ELF-1 (cell line): ENCODE data around the gene ELL.

Source experiments
- DNase-seq: peaks from one replicate; pipeline ENCODE4 v3.0.0-alpha.2; 2016; ENCODE audit warnings: low read depth, low spot score

Gene ELL

GRCh38 chr19:18506101-18506930 is 15.6 kb downstream of the ELL start:
- no peak for DNase-seq

- DNase-seq: no peak
These were observed 16.8 kb downstream of the ELL start for GRCh38 chr19:18504886-18505610.

- DNase-seq: no peak
These were observed 17.6 kb downstream of the ELL start for GRCh38 chr19:18503971-18504885.

DNA sequence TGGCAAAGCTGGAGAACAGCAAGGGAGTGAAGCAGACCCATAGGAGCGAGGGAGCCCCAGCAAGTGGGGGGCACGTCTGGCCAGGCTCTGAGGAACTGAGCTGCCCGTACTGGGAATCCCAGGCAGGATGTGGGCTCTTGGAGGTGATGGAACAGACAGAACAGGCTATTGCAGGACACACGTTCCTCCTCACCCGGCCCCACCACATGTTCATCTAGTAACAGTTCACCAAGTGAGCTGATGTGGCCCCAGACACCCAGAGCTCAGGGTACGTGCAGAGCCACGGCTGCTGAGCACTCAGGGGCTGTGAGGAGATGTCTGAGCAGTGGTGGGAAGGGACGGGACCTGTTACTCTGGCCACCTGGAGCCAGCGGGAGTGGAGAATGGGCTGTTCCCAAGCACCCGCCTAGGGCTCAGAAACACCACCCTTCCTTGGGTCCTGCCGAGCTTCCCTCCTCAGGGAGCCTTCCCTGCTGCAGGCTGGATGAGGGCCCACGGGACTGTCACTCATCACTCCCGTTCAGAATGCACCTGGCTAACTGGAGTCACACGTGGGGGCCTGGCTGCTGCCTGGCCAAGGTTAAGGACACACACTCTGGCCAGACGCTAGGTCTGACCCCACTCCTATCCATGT is 18.4 kb downstream of the ELL start:
- no peak for DNase-seq

- DNase-seq: no peak
These were observed 19.1 kb downstream of the ELL start for GRCh38 chr19:18502638-18503294.

- no peak for DNase-seq
These were observed 19.6 kb downstream of the ELL start for GRCh38 chr19:18502246-18502637.

DNA sequence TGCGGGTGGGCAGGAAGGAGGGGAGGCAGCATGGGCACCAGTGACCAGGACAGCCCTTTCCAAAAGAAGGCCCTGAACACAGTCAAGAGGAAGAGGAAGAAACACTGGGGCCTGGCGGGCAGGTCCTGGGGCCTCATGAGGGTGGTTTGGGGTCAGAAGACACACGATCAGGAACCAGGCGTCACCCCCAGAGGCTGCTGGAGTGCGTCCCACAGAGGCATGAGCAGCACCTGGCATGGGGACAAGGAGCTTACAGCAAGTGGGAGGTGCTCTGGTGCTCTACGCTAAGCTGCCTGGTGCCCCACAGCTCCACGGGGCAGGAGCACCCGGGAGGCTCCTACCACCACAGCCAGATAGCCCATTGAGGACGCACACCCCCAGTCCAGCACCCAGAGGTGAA is 20.0 kb downstream of the ELL start:
- DNase-seq: no peak

GRCh38 chr19:18501351-18501750 is 20.5 kb downstream of the ELL start:
- DNase-seq: no peak

GRCh38 chr19:18500799-18501198 is 21.1 kb downstream of the ELL start:
- no peak for DNase-seq

GRCh38 chr19:18500376-18500775 is 21.5 kb downstream of the ELL start:
- DNase-seq: no peak

DNA sequence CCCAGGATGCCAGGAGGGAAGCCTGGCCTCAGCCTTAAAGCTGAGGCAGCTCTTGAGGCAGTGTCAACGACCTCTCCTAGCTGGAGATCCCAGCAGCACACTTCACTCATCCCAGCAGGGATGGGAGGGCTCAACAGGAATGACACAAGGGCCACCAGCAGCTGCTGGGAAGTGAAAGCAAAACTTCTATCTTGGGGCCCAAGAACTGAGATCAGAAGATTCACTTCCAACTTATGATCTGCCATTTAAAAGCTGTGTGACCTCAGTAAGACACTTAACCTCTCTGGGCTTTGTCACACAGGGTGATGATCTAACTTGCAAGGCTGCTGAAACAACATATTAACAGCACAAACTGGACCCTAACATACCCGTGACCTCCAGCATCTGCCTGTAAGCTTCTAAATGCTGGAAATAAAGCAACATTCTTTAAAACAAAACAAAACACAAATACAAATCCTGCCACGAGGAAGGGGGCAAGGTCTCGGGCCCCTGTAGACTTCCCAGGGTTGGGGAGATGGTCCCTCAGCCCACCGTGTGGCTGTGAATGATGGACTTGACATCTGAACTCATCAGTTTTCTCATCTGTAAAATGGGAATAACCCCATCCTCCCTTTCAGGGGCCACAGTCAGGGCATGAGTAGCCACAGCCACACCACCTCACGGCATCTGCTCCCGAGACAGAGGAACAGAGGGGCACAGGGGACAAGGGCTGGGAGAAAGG is 22.7 kb downstream of the ELL start:
- DNase-seq: no peak

DNA sequence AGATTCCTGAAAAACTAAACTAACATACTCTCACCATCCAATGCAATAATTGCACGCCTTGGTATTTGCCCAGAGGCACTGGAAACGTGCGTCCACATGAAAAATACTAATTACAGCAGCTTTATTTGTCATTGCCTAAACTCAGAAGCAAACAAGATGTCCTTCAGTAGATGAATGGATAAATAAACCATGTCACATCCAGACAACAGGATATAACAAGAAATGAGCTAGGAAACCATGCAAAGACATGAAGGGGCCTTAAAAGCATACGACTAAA is 25.0 kb downstream of the ELL start:
- no peak for DNase-seq

GRCh38 chr19:18496167-18496979 is 25.5 kb downstream of the ELL start:
- no peak for DNase-seq

- no peak for DNase-seq
These were observed 26.5 kb downstream of the ELL start for GRCh38 chr19:18495204-18495911.

- DNase-seq: no peak
These were observed 27.6 kb downstream of the ELL start for GRCh38 chr19:18494267-18494607.

DNA sequence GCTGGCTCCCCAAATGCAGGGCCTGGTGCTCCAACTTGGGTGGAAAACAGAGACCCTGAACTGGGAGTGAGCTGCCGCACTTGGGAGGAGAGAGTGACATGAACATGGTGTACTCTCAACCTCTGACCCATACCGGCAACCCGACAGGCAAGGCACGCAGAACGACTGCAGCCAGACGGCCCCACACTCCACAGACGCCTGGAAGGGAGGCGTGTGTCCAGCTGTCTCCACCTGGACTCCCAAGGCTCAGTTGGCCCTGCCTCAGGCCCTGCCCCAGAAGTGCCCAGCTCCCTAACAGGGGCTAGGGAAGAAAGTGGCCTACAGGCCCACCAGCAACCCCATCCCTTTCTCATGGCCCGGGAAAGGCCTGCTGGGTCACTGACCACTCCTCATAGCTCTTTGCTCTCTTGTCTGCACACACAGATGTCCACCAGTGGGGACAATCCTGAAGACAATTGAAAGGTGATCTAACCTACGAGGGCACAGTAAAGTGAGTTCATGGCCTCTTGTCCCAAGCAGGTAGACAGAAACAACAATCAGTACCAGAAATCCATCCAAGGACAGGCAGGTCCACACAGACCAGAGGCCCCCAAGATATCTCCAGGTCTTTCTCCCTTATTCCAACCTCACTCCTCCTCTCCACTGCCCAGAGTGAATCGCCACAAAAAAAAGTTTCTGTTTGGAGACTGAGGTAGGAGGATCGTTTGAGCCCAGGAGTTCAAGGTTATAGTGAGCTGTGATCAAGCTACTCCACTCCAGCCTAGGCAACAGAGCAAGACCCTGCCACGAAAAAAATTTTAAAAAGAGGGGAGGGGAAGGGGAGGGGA is 28.2 kb downstream of the ELL start:
- DNase-seq: no peak

DNA sequence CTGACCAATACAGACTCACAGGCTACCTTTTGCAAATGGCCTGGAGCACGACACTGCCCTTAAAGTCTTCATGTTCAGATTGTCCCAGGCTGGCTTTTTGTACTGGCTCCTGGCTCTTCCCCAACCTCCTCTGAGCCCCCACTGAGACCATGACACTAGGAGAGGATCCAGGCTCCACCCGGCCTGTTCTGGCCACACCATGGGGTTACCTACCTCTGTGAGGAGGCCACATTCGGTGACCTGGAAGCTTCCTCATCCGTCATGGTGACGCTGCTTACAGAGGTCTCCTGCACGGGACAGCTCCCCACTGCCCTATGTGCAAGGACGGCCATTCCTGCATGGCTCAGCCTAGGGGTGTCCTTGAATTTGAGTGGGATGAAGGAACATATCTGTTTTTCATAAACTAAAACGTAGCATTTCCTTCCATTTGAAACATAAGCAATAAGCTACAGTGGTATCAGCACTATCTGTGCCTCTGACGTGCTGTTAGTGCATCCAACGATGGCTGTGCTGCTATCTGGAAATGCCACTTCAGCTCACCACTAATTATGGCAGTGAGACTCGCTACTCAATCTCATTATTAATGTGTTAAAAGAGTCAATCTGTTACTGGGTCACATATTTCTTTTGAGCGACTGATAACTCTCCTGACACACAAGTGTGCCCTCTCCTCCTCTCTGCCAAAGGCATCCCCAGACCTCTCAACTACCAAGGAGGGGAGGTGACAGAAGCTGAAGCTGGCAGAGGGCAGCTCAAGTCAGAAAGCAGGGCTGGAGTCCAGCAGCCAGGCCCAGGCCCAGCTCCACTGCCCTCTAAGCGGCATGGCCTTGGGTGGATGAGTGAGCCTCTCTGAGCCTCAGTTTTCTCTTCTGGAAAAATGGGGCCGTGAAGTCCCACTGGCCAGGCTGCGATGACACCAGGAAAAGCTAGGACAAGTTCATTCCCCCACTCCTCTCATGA is 29.6 kb downstream of the ELL start:
- DNase-seq: no peak
